Gastroesophageal sphincter (tissue), 4 donors: ENCODE results near the gene PGM2L1. TPM values are rescaled to one million over a fixed set of nuclear protein-coding genes. Genes with fewer than 3 reads are reported as not detected.
"Not testable (repeated sequence)": the region's sequence is repeated elsewhere in the genome, so short reads cannot be mapped to it uniquely, and the experiment has no call there.

Experiments used
- ATAC-seq: fragments of 150-250 bp; one replicate; pipeline ENCODE4 v1.9.1; 2016; ENCODE audit warnings: mild to moderate bottlenecking, moderate library complexity
- H3K27ac ChIP-seq, 4 donors: fragments of 200-600 bp; sonication (generic) in 3 of 4; 1 replicate in 3 of 4; 2 replicates in 1 of 4; pipeline ENCODE4 v1.5.1; 2016 to 2019
- H3K27me3 ChIP-seq: fragments of 200-600 bp; sonication (generic); one replicate; pipeline ENCODE4 v1.5.1; 2019
- H3K36me3 ChIP-seq, 2 donors: fragments of 200-600 bp; sonication (generic); one replicate each; pipeline ENCODE4 v1.5.1; 2019; ENCODE audit warnings: control low read depth in 1 of 2
- H3K4me1 ChIP-seq, 3 donors: fragments of 200-600 bp; sonication (generic); 1 replicate in 2 of 3; 2 replicates in 1 of 3; pipeline ENCODE4 v1.5.1; 2016 to 2019; ENCODE audit warnings: control low read depth in 2 of 3
- H3K4me3 ChIP-seq, 2 donors: fragments of 200-600 bp; sonication (generic); one replicate each; pipeline ENCODE4 v1.5.1; 2019; ENCODE audit warnings: mild to moderate bottlenecking in 1 of 2, moderate library complexity in 1 of 2
- H3K9me3 ChIP-seq, 3 donors: fragments of 200-600 bp; sonication (generic); one replicate each; pipeline ENCODE4 v1.5.1; 2017 to 2019; ENCODE audit warnings: control low read depth in 2 of 3
- EP300 ChIP-seq: sonication (generic); formaldehyde crosslinking; IDR thresholded peaks from one replicate; pipeline ENCODE4 v1.6.1; 2017; ENCODE audit warnings: antibody characterized with exemption, mild to moderate bottlenecking
- POLR2A ChIP-seq, 2 donors: fragments of 450-650 bp; IDR thresholded peaks; one replicate each; pipeline ENCODE4 v1.6.1; 2017; ENCODE audit warnings: antibody characterized with exemption in 2 of 2, mild to moderate bottlenecking in 2 of 2, moderate library complexity in 1 of 2
- POLR2AphosphoS5 ChIP-seq: sonication (generic); formaldehyde crosslinking; IDR thresholded peaks from one replicate; pipeline ENCODE4 v1.6.1; 2017; ENCODE audit warnings: antibody characterized with exemption
- WGBS, 2 donors: methylation state at CpG; one replicate each; pipeline ENCODE4 v1.1.5; 2018; ENCODE audit warnings: low coverage in 1 of 2; 5-methylcytosine and 5-hydroxymethylcytosine counted together
- total RNA-seq, 4 donors: library from RNA; depleted of rRNA; stranded (reverse); fragments of >200 nt; gene quantifications; one replicate each; pipeline ENCODE4 v1.1.0, GENCODE V29; 2016
- TF ChIP-seq, protein P1 (sequence below), 4 experiments: fragments of 200-600 bp in 2 of 4; fragments of 450-650 bp in 2 of 4; sonication (generic) in 1 of 4; IDR thresholded peaks; one replicate each; pipeline ENCODE4 v1.5.1; 2017 to 2019; ENCODE audit warnings: antibody characterized with exemption in 4 of 4, mild to moderate bottlenecking in 2 of 4, moderate library complexity in 2 of 4

Gene PGM2L1
- total RNA-seq, 4 donors from 2014 or later: 1.2 to 7.8 (median 4.9) TPM

DNA sequence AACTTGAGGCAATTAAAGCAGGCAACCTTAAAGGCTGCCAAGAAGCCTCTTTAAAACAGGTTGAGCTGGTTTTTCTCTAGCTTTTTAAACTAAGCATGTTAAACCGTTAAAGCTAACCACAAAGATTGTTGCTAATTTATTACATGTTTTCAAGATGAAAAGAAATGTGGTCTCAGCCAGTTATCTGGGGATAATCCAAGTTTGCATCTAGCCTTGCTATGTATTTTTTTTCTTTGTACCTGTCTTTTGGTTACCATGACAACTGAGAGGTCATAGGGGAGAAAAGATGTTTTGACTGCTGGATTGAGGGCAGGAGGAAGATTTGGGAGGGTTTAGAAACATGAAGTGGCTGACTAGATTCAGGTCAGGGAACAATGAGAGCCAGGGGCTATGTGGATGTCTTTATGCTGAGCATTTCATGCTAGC, 19.2 kb upstream of the PGM2L1 start:
- Histone ChIP-seq H3K4me1 (peaks cover 0 to 22% (median 0%) of the 10 kb centered on the region in 3 donors), H3K27me3 (peaks cover 4% of the 10 kb centered on the region), H3K36me3 (no peaks in the 10 kb centered on the region), H3K27ac (peak overlapping the region in 3 of 4 donors; percentile 58 to 75 (median 63)), H3K9me3 (no peaks in the 10 kb centered on the region), H3K4me3 (no peak overlapping the region)
- ATAC-seq: no peak
- WGBS, 2 donors: 16 to 40% methylated on average over 1 of the region's 1 CpG
- no peak for TF ChIP-seq POLR2AphosphoS5
- no peak for TF ChIP-seq POLR2A (IDR thresholded peaks at IDR 0.05)
- TF ChIP-seq, protein P1, sequence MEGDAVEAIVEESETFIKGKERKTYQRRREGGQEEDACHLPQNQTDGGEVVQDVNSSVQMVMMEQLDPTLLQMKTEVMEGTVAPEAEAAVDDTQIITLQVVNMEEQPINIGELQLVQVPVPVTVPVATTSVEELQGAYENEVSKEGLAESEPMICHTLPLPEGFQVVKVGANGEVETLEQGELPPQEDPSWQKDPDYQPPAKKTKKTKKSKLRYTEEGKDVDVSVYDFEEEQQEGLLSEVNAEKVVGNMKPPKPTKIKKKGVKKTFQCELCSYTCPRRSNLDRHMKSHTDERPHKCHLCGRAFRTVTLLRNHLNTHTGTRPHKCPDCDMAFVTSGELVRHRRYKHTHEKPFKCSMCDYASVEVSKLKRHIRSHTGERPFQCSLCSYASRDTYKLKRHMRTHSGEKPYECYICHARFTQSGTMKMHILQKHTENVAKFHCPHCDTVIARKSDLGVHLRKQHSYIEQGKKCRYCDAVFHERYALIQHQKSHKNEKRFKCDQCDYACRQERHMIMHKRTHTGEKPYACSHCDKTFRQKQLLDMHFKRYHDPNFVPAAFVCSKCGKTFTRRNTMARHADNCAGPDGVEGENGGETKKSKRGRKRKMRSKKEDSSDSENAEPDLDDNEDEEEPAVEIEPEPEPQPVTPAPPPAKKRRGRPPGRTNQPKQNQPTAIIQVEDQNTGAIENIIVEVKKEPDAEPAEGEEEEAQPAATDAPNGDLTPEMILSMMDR (IDR thresholded peaks at IDR 0.05): no peak
- no peak for TF ChIP-seq EP300

DNA sequence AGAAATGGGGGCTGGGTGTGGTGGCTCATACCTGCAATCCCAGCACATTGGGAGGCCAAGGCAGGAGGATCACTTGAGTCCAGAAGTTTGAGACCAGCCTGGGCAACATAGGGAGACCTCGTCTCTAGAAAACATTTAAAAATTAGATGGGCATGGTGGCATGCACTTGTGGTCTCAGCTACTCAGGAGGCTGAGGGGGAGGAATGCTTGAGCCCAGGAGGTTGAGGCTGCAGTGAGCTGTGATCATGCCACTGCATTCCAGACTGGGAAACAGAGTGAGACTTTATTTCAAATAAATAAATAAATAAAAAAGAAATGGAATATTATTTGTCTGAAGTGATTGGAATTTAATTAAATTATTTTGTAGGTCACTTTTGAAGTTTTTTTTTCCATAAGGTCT, 18.7 kb upstream of the PGM2L1 start:
- not testable (repeated sequence) for ATAC-seq, H3K9me3 ChIP-seq, H3K27ac ChIP-seq, H3K4me3 ChIP-seq, H3K36me3 ChIP-seq, H3K27me3 ChIP-seq
- WGBS, 2 donors: 100% methylated on average over 1 of the region's 1 CpG
- H3K4me1 ChIP-seq: peaks cover 0 to 22% (median 0%) of the 10 kb centered on the region in 3 donors

DNA sequence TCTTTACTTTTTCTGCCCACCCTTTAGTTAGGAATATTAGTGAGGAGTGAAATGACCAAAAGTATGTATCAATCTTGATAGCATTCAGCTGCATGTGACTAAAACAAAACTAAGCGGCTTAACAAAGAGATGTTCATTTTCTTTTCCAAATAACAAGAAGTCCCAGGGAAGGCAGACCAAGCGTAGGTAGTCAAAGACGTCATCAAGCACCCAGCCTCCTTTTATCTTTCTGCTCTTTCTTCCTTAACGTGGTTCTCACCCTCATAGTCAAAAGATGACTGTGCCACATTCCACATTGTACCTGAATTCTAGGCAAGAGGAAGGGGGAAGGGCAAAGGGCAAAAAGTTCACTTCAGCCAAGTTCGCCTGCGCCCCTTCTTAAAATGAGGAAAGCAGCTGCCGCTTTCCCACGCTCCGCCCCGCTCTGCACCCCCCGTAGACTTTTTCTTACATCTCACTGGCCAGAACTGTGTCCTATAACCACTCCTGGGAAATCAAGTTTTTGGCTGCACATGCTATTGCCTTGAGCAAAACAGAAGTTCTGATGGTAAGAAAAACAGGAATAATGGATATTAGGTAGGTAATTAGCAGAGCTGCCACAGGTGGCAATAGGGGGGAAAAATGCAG, 14.6 kb upstream of the PGM2L1 start:
- Histone ChIP-seq H3K27me3 (peaks cover 6% of the 10 kb centered on the region), H3K4me1 (peaks cover 0 to 9% (median 0%) of the 10 kb centered on the region in 3 donors), H3K9me3 (no peaks in the 10 kb centered on the region), H3K27ac (no peak overlapping the region), H3K4me3 (no peak overlapping the region), H3K36me3 (no peaks in the 10 kb centered on the region)
- TF ChIP-seq, protein P1 (IDR thresholded peaks at IDR 0.05): no peak
- no peak for TF ChIP-seq EP300
- TF ChIP-seq POLR2AphosphoS5: no peak
- TF ChIP-seq POLR2A (IDR thresholded peaks at IDR 0.05): no peak
- 52 to 63% methylated on average over 4 to 9 of the region's 11 CpGs for WGBS, 2 donors
- no peak for ATAC-seq

DNA sequence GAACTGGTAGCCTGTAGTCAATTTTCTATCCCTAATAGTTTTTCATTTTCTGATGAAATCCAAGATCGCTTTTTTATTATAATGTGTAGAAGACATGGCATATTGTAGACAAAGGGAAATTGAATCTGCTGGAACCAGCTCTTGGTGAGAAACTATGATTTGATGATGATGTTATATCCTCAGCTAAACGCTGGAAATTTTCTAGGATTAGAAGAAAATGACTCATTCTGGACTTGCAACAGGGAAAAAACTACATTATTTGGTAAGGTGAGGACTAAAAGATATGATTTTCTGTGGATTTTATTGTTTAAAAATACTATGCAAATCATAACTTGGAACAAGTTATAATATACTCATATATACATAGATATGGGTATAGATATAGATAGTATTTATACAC, 14.1 kb upstream of the PGM2L1 start:
- Histone ChIP-seq H3K9me3 (no peaks in the 10 kb centered on the region), H3K27ac (no peak overlapping the region), H3K4me3 (no peak overlapping the region), H3K4me1 (peaks cover 0 to 4% (median 0%) of the 10 kb centered on the region in 3 donors), H3K36me3 (no peaks in the 10 kb centered on the region), H3K27me3 (peaks cover 6% of the 10 kb centered on the region)
- 47 to 64% methylated on average over 2 of the region's 2 CpGs for WGBS, 2 donors
- no peak for ATAC-seq
- TF ChIP-seq EP300 (no peak), POLR2AphosphoS5 (no peak), POLR2A (IDR thresholded peaks at IDR 0.05) (no peak)
- TF ChIP-seq, protein P1 (IDR thresholded peaks at IDR 0.05): no peak

DNA sequence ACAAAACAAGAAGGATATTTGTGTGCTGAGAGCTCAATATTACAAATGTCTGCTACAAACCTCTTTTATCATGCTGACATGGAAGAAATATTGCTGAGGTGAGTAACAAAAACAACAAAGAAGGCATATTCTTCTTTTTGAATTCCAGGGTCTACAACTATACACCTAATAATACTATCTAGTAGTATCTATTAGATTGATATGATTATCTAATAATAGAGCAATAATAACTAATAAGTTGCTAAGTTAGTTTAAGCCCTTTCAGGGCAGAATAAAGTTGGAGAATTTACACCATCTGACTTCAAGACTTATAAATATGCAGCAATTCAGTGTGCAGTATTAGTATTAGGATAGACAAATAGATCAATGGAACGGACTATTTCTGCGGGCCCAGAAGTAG, 11.4 kb upstream of the PGM2L1 start:
- no peak for ATAC-seq
- Histone ChIP-seq H3K36me3 (no peaks in the 10 kb centered on the region), H3K4me3 (no peak overlapping the region), H3K9me3 (no peaks in the 10 kb centered on the region), H3K27me3 (peaks cover 10% of the 10 kb centered on the region), H3K27ac (no peak overlapping the region), H3K4me1 (no peaks in the 10 kb centered on the region)
- 89 to 95% methylated on average over 2 of the region's 2 CpGs for WGBS, 2 donors
- TF ChIP-seq POLR2A (IDR thresholded peaks at IDR 0.05) (no peak), POLR2AphosphoS5 (no peak), EP300 (no peak)
- TF ChIP-seq, protein P1 (IDR thresholded peaks at IDR 0.05): no peak
